ENCODE data around the gene VAPA. TPM values are rescaled to one million over a fixed set of nuclear protein-coding genes. Genes with fewer than 3 reads are reported as not detected.

The VAPA gene
- total and polyA plus RNA-seq, 8 donors, result 182 to 220 (median 205) TPM

DNA sequence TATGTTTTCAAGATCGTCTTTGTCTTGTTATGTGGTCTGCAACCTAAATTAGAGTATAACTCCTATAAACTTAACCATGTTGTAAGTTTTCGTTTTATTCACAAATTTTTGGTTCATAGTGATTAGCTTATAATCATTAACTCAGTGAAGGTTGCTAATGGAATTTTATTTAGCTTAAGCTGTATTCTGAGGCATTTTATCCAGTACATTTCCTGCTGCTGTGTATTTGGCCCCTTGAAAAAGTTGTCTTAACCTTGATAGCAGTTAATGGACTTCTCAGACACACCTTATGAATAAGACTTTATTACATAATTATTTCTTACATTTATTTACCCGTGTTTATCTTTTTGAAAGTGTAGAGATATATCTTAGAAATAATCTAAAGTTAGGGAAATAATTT is 20.5 kb downstream of the VAPA start:
- no peak overlapping the region for H3K4me3 ChIP-seq
- H3K4me1 ChIP-seq, result peaks cover 9 to 39% of the 10 kb centered on the region in 2 donors
- ATAC-seq (no peak), DNase-seq (no peak)
- intact Hi-C loops (cut with DNase I), result no loop called here
- no peaks in the 10 kb centered on the region for H3K9me3 ChIP-seq
- H3K27ac ChIP-seq, result peak overlapping the region; percentile 22 to 26
- H3K36me3 ChIP-seq, result peaks cover 5 to 60% of the 10 kb centered on the region in 2 donors
- H3K27me3 ChIP-seq, result no peaks in the 10 kb centered on the region
- TF ChIP-seq, protein P1, sequence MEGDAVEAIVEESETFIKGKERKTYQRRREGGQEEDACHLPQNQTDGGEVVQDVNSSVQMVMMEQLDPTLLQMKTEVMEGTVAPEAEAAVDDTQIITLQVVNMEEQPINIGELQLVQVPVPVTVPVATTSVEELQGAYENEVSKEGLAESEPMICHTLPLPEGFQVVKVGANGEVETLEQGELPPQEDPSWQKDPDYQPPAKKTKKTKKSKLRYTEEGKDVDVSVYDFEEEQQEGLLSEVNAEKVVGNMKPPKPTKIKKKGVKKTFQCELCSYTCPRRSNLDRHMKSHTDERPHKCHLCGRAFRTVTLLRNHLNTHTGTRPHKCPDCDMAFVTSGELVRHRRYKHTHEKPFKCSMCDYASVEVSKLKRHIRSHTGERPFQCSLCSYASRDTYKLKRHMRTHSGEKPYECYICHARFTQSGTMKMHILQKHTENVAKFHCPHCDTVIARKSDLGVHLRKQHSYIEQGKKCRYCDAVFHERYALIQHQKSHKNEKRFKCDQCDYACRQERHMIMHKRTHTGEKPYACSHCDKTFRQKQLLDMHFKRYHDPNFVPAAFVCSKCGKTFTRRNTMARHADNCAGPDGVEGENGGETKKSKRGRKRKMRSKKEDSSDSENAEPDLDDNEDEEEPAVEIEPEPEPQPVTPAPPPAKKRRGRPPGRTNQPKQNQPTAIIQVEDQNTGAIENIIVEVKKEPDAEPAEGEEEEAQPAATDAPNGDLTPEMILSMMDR (IDR thresholded peaks at IDR 0.05), result no peak

DNA sequence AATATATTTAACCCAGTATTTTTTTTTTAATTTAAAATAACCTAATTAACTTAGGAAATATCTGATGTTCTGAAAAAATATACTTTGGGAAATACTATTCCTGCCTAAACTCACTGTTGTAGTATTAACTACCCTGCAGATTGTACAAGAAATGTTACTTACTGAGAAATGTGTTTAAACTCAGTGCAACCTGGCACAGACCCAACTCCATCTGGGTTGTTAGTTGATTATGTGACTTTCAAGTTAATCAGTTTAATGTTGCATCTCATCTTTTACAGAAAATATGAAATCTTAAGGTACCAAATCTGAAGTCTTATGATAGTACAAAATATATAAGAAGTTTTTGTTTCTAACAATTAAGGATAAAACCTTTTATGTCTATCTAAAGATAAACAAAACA is 27.3 kb downstream of the VAPA start:
- DNase-seq, result no peak
- ATAC-seq, result no peak
- TF ChIP-seq, protein P1 (IDR thresholded peaks at IDR 0.05), result no peak
- intact Hi-C loops (cut with DNase I), result no loop called here
- Histone ChIP-seq H3K27ac (no peak overlapping the region), H3K9me3 (no peaks in the 10 kb centered on the region), H3K36me3 (peaks cover 5 to 86% of the 10 kb centered on the region in 2 donors), H3K4me1 (no peaks in the 10 kb centered on the region), H3K27me3 (no peaks in the 10 kb centered on the region), H3K4me3 (no peak overlapping the region)

DNA sequence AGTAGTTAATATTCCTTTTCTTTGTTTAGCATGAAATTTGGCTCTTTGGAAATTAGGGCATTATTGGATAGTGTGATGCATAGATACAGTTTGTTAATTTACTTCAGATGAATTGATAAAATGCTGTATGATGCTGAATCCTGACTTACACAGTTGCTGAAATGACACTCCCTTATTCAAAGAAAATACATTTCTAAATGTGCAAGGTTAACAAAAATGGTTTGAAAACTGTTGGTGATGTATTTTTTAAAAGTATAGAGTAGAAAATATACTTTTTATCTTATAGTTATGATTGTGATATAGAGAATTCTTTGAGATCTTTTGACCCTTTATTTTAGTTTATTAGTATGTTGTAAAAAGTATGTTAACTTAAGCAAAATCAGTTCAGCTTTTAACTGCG is 27.8 kb downstream of the VAPA start:
- no peak for DNase-seq
- Histone ChIP-seq H3K4me3 (no peak overlapping the region), H3K36me3 (peaks cover 5 to 86% of the 10 kb centered on the region in 2 donors), H3K4me1 (no peaks in the 10 kb centered on the region), H3K27ac (no peak overlapping the region), H3K27me3 (no peaks in the 10 kb centered on the region), H3K9me3 (no peaks in the 10 kb centered on the region)
- no peak for ATAC-seq
- intact Hi-C loops (cut with DNase I), result no loop called here
- TF ChIP-seq, protein P1 (IDR thresholded peaks at IDR 0.05), result no peak

DNA sequence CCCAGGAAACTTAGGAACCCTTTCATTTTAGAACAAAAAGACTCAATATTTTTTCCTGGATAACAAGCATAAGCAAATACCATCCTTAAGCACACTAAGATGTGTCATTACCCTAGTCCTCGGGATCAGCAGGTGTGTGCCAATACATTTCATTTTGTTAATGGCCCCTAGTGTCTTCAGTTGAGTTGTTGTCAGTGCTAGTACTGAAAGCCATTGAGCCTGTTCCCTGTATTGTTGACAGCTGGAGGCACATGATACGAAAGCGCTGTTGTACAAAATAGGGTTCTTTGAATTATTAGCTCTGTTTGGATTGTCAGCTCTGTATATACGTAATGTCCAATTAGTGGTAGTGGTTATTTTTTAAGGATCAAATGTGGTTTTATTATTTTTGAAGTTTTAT is 29.5 kb downstream of the VAPA start:
- ATAC-seq (no peak), DNase-seq (no peak)
- Histone ChIP-seq H3K4me3 (no peak overlapping the region), H3K4me1 (no peaks in the 10 kb centered on the region), H3K27ac (no peak overlapping the region), H3K36me3 (peaks cover 5 to 85% of the 10 kb centered on the region in 2 donors), H3K27me3 (no peaks in the 10 kb centered on the region), H3K9me3 (no peaks in the 10 kb centered on the region)
- intact Hi-C loops (cut with DNase I), result no loop called here
- TF ChIP-seq, protein P1 (IDR thresholded peaks at IDR 0.05), result no peak

DNA sequence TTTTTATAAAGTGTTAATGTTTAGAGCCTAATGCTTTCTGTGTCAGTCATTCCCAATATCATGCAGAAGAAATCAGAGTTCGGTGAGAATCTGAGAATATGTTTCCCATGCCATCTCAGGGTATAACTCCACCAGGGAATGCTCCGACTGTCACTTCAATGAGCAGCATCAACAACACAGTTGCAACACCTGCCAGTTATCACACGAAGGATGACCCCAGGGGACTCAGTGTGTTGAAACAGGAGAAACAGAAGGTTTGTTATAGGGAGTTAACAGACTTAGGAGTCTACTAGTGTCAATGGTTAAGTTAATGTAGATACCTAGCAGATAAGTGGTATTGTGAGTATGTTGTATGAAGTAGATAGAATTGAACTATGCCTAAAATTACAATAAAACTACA is 31.0 kb downstream of the VAPA start:
- no peak overlapping the region for H3K4me3 ChIP-seq
- no peak for DNase-seq
- H3K27me3 ChIP-seq, result no peaks in the 10 kb centered on the region
- intact Hi-C loops (cut with DNase I), result no loop called here
- H3K9me3 ChIP-seq, result no peaks in the 10 kb centered on the region
- TF ChIP-seq, protein P1 (IDR thresholded peaks at IDR 0.05), result no peak
- H3K36me3 ChIP-seq, result peaks cover 0 to 77% of the 10 kb centered on the region in 2 donors
- peaks cover 3 to 5% of the 10 kb centered on the region in 2 donors for H3K4me1 ChIP-seq
- ATAC-seq, result no peak
- H3K27ac ChIP-seq, result no peak overlapping the region
